DOHH2 (cell line): Measurements from ENCODE around the gene SPOCK3.
"Not testable (repeated sequence)": the region's sequence is repeated elsewhere in the genome, so short reads cannot be mapped to it uniquely, and the experiment has no call there.

Experiments used
- EZH2phosphoT487 ChIP-seq: fragments of 200-600 bp; sonication (generic); IDR thresholded peaks from 2 replicates; pipeline ENCODE4 v1.6.1; 2017; ENCODE audit warnings: borderline replicate concordance, mild to moderate bottlenecking, antibody characterized with exemption, low read length, moderate library complexity, mixed read lengths
- TF ChIP-seq, protein P1 (sequence below): fragments of 200-600 bp; sonication (generic); IDR thresholded peaks from one replicate; pipeline ENCODE4 v1.5.1; 2014; ENCODE audit warnings: antibody characterized with exemption, mild to moderate bottlenecking, low read depth, low read length; ENCODE audit not compliant: poor library complexity, severe bottlenecking

DNA sequence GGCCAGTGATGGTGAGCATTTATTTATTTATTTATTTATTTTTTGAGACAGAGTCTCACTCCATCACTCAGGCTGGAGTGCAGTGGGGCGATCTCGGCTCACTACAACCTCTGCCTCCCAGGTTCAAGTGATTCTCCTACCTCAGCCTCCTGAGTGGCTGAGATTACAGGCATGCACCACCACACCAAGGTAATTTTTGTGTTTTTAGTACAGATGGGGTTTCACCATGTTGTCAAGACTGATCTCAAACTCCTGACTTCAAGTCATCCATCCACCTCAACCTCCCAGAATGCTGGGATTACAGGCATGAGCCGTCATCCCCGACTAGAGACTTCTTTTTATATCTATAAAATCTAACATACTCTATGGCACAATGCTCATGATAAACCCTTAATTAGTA is 495.1 kb downstream of the SPOCK3 start:
- TF ChIP-seq, protein P1, sequence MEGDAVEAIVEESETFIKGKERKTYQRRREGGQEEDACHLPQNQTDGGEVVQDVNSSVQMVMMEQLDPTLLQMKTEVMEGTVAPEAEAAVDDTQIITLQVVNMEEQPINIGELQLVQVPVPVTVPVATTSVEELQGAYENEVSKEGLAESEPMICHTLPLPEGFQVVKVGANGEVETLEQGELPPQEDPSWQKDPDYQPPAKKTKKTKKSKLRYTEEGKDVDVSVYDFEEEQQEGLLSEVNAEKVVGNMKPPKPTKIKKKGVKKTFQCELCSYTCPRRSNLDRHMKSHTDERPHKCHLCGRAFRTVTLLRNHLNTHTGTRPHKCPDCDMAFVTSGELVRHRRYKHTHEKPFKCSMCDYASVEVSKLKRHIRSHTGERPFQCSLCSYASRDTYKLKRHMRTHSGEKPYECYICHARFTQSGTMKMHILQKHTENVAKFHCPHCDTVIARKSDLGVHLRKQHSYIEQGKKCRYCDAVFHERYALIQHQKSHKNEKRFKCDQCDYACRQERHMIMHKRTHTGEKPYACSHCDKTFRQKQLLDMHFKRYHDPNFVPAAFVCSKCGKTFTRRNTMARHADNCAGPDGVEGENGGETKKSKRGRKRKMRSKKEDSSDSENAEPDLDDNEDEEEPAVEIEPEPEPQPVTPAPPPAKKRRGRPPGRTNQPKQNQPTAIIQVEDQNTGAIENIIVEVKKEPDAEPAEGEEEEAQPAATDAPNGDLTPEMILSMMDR = not testable (repeated sequence)
- TF ChIP-seq EZH2phosphoT487 = not testable (repeated sequence)
